OCI-LY1 (cell line): ENCODE data around the gene AAR2.

Source experiments
- EZH2 ChIP-seq: fragments of 200-600 bp; sonication (generic), shearing (Covaris generic); IDR thresholded peaks from 2 replicates; pipeline ENCODE4 v1.8.0; 2017; ENCODE audit warnings: borderline replicate concordance, mixed run types, mild to moderate bottlenecking, antibody characterized with exemption, low read length, moderate library complexity, mixed read lengths
- TF ChIP-seq, protein P1 (sequence below): fragments of 200-600 bp; sonication (generic), shearing (Covaris generic); IDR thresholded peaks from 2 replicates; pipeline ENCODE4 v1.5.1; 2017; ENCODE audit warnings: mild to moderate bottlenecking, antibody characterized with exemption, low read length, moderate library complexity, mixed read lengths

DNA sequence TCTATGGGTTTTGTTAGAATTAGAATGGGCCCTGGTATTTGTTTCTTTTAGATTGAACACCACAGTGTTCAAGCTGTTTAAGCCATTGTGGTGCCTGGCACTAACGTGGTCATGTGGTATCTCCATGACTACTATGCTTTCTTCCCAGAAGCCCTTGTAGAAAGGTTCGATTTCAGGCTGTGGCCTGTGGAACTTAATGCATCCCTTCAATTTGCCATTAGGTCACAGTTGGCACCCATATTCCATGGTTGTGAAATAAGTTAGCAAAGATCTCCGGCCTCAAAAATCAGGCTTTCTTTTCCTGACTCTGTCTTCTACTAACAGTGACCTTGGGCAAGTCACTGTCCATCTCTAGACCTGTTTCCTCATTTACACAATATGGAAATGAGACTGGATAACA, 31.3 kb upstream of the AAR2 start:
- TF ChIP-seq, protein P1, sequence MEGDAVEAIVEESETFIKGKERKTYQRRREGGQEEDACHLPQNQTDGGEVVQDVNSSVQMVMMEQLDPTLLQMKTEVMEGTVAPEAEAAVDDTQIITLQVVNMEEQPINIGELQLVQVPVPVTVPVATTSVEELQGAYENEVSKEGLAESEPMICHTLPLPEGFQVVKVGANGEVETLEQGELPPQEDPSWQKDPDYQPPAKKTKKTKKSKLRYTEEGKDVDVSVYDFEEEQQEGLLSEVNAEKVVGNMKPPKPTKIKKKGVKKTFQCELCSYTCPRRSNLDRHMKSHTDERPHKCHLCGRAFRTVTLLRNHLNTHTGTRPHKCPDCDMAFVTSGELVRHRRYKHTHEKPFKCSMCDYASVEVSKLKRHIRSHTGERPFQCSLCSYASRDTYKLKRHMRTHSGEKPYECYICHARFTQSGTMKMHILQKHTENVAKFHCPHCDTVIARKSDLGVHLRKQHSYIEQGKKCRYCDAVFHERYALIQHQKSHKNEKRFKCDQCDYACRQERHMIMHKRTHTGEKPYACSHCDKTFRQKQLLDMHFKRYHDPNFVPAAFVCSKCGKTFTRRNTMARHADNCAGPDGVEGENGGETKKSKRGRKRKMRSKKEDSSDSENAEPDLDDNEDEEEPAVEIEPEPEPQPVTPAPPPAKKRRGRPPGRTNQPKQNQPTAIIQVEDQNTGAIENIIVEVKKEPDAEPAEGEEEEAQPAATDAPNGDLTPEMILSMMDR, result no peak
- TF ChIP-seq EZH2, result no peak
